Liver (tissue), 9 donors: ENCODE results near the gene POU6F2. TPM values are rescaled to one million over a fixed set of nuclear protein-coding genes. Genes with fewer than 3 reads are reported as not detected.

ENCODE experiments used
- DNase-seq: peaks from one replicate; pipeline ENCODE4 v3.0.0-alpha.2; 2017; ENCODE audit warnings: low spot score
- H3K27ac ChIP-seq, 2 donors: one replicate each; pipeline ENCODE4 v1.7.0; 2013; ENCODE audit warnings: inconsistent platforms in 2 of 2, low read length in 2 of 2, control low read depth in 1 of 2, low read depth in 1 of 2, mild to moderate bottlenecking in 1 of 2
- H3K27me3 ChIP-seq, 4 donors: one replicate each; pipeline versions ENCODE4 v1.6.1 to v1.7.0; 2013; ENCODE audit warnings: low read length in 3 of 4, inconsistent platforms in 1 of 4, mild to moderate bottlenecking in 1 of 4, moderate library complexity in 1 of 4; ENCODE audit not compliant: control insufficient read depth in 4 of 4, insufficient read depth in 4 of 4
- H3K36me3 ChIP-seq, 4 donors: one replicate each; pipeline versions ENCODE4 v1.6.1 to v1.7.0; 2013; ENCODE audit warnings: low read length in 3 of 4, mild to moderate bottlenecking in 3 of 4, low read depth in 1 of 4, moderate library complexity in 1 of 4; ENCODE audit not compliant: control insufficient read depth in 4 of 4, insufficient read depth in 3 of 4
- H3K4me1 ChIP-seq, 4 donors: one replicate each; pipeline versions ENCODE4 v1.6.1 to v1.7.0; 2013; ENCODE audit warnings: low read length in 3 of 4, mild to moderate bottlenecking in 3 of 4, moderate library complexity in 1 of 4; ENCODE audit not compliant: control insufficient read depth in 4 of 4, insufficient read depth in 4 of 4
- H3K4me3 ChIP-seq, 3 donors: one replicate each; pipeline versions ENCODE4 v1.6.1 to v1.7.0; 2013; ENCODE audit warnings: low read length in 3 of 3, control low read depth in 1 of 3, low read depth in 1 of 3, mild to moderate bottlenecking in 1 of 3
- H3K9ac ChIP-seq, 2 donors: one replicate each; pipeline ENCODE4 v1.7.0; 2013; ENCODE audit warnings: low read length in 2 of 2, mild to moderate bottlenecking in 2 of 2, moderate library complexity in 2 of 2, control low read depth in 1 of 2, low read depth in 1 of 2
- H3K9me3 ChIP-seq, 4 donors: one replicate each; pipeline versions ENCODE4 v1.6.1 to v1.7.0; 2013; ENCODE audit warnings: low read length in 3 of 4; ENCODE audit not compliant: control insufficient read depth in 4 of 4
- ATF3 ChIP-seq: IDR thresholded peaks from 2 replicates; pipeline ENCODE4 v1.6.1; 2016; ENCODE audit warnings: antibody characterized with exemption
- CTCF ChIP-seq: fragments of 150-350 bp; IDR thresholded peaks from 2 replicates; pipeline ENCODE4 v1.5.1; 2017; ENCODE audit warnings: improper control_type of control experiment, low read depth, low read length; ENCODE audit not compliant: missing input control
- EGR1 ChIP-seq, 2 donors: IDR thresholded peaks; 2 replicates each; pipeline ENCODE4 v1.6.1; 2016 to 2018; ENCODE audit warnings: antibody characterized with exemption in 2 of 2, low read depth in 2 of 2
- FOXA1 ChIP-seq: IDR thresholded peaks from 2 replicates; pipeline ENCODE4 v1.6.1; 2016; ENCODE audit warnings: antibody characterized with exemption
- FOXA2 ChIP-seq: IDR thresholded peaks from 2 replicates; pipeline ENCODE4 v1.6.1; 2016; ENCODE audit warnings: antibody characterized with exemption
- GABPA ChIP-seq, 2 donors: IDR thresholded peaks in 1 of 2; conservative IDR thresholded peaks in 1 of 2; 2 replicates each; pipeline ENCODE4 v1.6.1; 2016; ENCODE audit warnings: antibody characterized with exemption in 2 of 2, mild to moderate bottlenecking in 1 of 2, moderate library complexity in 1 of 2
- HNF4A ChIP-seq, 2 donors: conservative IDR thresholded peaks; 2 replicates each; pipeline ENCODE4 v1.6.1; 2016; ENCODE audit warnings: antibody characterized with exemption in 2 of 2, mild to moderate bottlenecking in 2 of 2
- HNF4G ChIP-seq: IDR thresholded peaks from 2 replicates; pipeline ENCODE4 v1.6.1; 2016; ENCODE audit warnings: antibody characterized with exemption
- JUND ChIP-seq, 2 donors: IDR thresholded peaks; 2 replicates each; pipeline ENCODE4 v1.6.1; 2016; ENCODE audit warnings: antibody characterized with exemption in 2 of 2
- MAX ChIP-seq: IDR thresholded peaks from 2 replicates; pipeline ENCODE4 v1.6.1; 2016; ENCODE audit warnings: antibody characterized with exemption
- NR2F2 ChIP-seq: IDR thresholded peaks from 2 replicates; pipeline ENCODE4 v1.6.1; 2016; ENCODE audit warnings: antibody characterized with exemption
- RAD21 ChIP-seq, 2 donors: IDR thresholded peaks; 2 replicates each; pipeline ENCODE4 v1.6.1; 2016; ENCODE audit warnings: antibody characterized with exemption in 2 of 2, mild to moderate bottlenecking in 2 of 2
- REST ChIP-seq: IDR thresholded peaks from 2 replicates; pipeline ENCODE4 v1.6.1; 2016; ENCODE audit warnings: antibody characterized with exemption, mild to moderate bottlenecking
- RXRA ChIP-seq, 2 donors: IDR thresholded peaks; 2 replicates each; pipeline ENCODE4 v1.6.1; 2017 to 2018; ENCODE audit warnings: antibody characterized with exemption in 2 of 2, mild to moderate bottlenecking in 1 of 2
- SP1 ChIP-seq: IDR thresholded peaks from 2 replicates; pipeline ENCODE4 v1.6.1; 2018; ENCODE audit warnings: antibody characterized with exemption, mild to moderate bottlenecking
- TAF1 ChIP-seq: conservative IDR thresholded peaks from 2 replicates; pipeline ENCODE4 v1.6.1; 2016; ENCODE audit warnings: antibody characterized with exemption, mild to moderate bottlenecking
- YY1 ChIP-seq: IDR thresholded peaks from 2 replicates; pipeline ENCODE4 v1.6.1; 2016; ENCODE audit warnings: antibody characterized with exemption, mild to moderate bottlenecking
- ZBTB33 ChIP-seq: IDR thresholded peaks from 2 replicates; pipeline ENCODE4 v1.6.1; 2016; ENCODE audit warnings: antibody characterized with exemption
- WGBS: extraction: QIAGEN DNeasy Blood & Tissue Kit; methylation state at CpG from one replicate; pipeline ENCODE4 v1.1.7; 2013; 5-methylcytosine and 5-hydroxymethylcytosine counted together
- polyA plus RNA-seq, 2 donors: library from polyadenylated mRNA; stranded (reverse) in 1 of 2; unstranded in 1 of 2; fragments of 200-250 nt in 1 of 2; fragments of >200 nt in 1 of 2; fragmentation: Nextera tagmentation in 1 of 2; extraction: Ambion mirVana in 1 of 2; gene quantifications; one replicate each; pipeline versions ENCODE4 v1.2.1 to v1.2.3, GENCODE V29; 2013 to 2015
- total RNA-seq, 2 donors: library from RNA; depleted of rRNA; stranded (reverse); fragments of >200 nt; gene quantifications; one replicate each; pipeline ENCODE4 v1.2.3, GENCODE V29; 2014
- donor health status: healthy.
- donor health status: healthy.
- donor health status: healthy.
- donor health status: healthy.
- donor health status: healthy.

POU6F2 gene
- under 1 TPM; under 0.01 to 0.08 TPM for total RNA-seq
- under 1 TPM in 1 of 2 donors, not detected in 1; 0.24 TPM for polyA plus RNA-seq

- Histone ChIP-seq H3K9ac (peak within 1 kb of the TSS; percentile 33 to 85), H3K4me1 (peaks cover 0 to 12% (median 0%) of the 10 kb centered on the region in 4 donors), H3K36me3 (no peaks in the 10 kb centered on the region), H3K4me3 (peak within 1 kb of the TSS in 2 of 3 donors; percentile 41 to 56), H3K27me3 (peaks cover 0 to 3% (median under 1%) of the 10 kb centered on the region in 4 donors), H3K27ac (peak within 1 kb of the TSS; percentile 32 to 49), H3K9me3 (no peaks in the 10 kb centered on the region)
- DNase-seq, result no peak
- 81% methylated on average over 7 of the region's 7 CpGs for WGBS
- no peak for TF ChIP-seq MAX
- TF ChIP-seq ATF3, result no peak
- no peak for TF ChIP-seq JUND (IDR thresholded peaks at IDR 0.05)
- no peak for TF ChIP-seq YY1
Observed at GRCh38 chr7:38977685-38978084, at the start of gene POU6F2. Gene POU6F2, plus strand, starts transcription at chr7:38977909. Its CDS starts 45 bp downstream, at chr7:38977954.

GRCh38 chr7:38928506-38928905 is 49.2 kb upstream of the POU6F2 start:
- no peak overlapping the region for H3K9ac ChIP-seq
- H3K27ac ChIP-seq, result no peak overlapping the region
- no peak for DNase-seq
- H3K9me3 ChIP-seq, result no peaks in the 10 kb centered on the region
- no peaks in the 10 kb centered on the region for H3K36me3 ChIP-seq
- no peaks in the 10 kb centered on the region for H3K27me3 ChIP-seq
- peaks cover 0 to 6% (median 0%) of the 10 kb centered on the region in 4 donors for H3K4me1 ChIP-seq
- WGBS, result 91% methylated on average over 3 of the region's 3 CpGs
- TF ChIP-seq YY1 (no peak), NR2F2 (no peak), CTCF (no peak), SP1 (no peak), HNF4G (no peak), EGR1 (IDR thresholded peaks at IDR 0.05; ENCODE audit: low read depth in 2 of 2) (no peak), REST (no peak), RXRA (IDR thresholded peaks at IDR 0.05) (no peak), RAD21 (IDR thresholded peaks at IDR 0.05) (no peak), GABPA (IDR thresholded peaks at IDR 0.05 in 1 of 2, conservative IDR thresholded peaks at IDR 0.05 in 1 of 2) (no peak), JUND (IDR thresholded peaks at IDR 0.05) (no peak), FOXA2 (no peak), MAX (no peak), ZBTB33 (no peak), FOXA1 (no peak), HNF4A (conservative IDR thresholded peaks at IDR 0.05) (no peak), ATF3 (no peak), TAF1 (no peak)
- H3K4me3 ChIP-seq, result no peak overlapping the region
